GM18511 (cell line): Measurements from ENCODE around the gene CARS2.
"Not testable (repeated sequence)": the region's sequence is repeated elsewhere in the genome, so short reads cannot be mapped to it uniquely, and the experiment has no call there.

ENCODE experiments used
- ATAC-seq: cut with Tn5 transposase; IDR thresholded peaks from one replicate; pipeline ENCODE4 v1.9.1; 2021; ENCODE audit warnings: mild to moderate bottlenecking, moderate library complexity; ENCODE audit not compliant: unreplicated experiment

Gene CARS2

DNA sequence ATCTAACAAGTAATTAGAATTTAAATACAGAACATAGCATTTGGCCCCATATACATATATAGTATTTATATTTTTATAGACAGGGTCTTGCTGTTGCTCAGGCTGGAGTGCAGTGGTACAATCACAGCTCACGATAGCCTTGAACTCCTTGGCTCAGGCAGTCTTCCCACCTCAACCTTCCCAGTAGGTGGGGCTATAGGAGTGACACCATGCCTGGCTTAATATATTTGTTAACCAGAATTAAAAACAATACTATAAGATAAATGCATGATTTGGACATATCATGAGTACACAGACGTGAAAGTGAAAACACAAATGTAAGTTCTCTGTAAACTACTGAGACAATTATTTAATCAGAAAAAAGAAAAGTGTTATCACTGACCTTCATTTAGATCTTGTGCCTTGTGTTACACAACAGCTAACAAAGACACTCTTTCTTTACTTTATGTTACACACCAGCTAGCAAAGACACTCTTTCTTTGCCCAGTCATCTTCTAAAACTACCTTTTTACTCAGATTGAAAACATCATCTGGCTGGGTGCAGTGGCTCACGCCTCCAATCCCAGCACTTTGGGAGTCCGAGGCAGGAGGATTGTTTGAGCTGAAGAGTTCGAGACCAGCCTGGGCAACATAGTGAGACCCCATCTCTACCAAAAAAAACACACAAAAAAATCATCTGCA is 22.6 kb downstream of the CARS2 start:
- ATAC-seq = no peak

DNA sequence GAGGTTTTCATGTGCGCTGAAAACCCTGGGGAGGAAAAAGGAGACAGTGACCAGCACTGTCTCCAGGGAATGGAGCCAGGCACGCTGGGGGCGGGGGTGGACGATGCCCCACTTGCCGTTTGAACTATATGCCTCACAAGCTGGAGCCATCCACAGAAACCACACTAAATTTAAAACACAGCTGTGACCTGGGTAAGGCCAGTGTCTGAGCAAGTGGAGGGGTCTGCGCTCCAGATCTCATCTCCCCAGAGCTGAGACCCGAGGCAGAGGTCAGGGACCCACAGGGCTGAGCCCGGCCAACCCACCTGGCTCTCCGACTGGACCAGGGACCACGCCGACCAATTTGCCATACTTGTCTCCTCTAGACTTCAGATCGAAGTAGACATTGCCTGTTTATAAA is 23.2 kb downstream of the CARS2 start:
- no peak for ATAC-seq

DNA sequence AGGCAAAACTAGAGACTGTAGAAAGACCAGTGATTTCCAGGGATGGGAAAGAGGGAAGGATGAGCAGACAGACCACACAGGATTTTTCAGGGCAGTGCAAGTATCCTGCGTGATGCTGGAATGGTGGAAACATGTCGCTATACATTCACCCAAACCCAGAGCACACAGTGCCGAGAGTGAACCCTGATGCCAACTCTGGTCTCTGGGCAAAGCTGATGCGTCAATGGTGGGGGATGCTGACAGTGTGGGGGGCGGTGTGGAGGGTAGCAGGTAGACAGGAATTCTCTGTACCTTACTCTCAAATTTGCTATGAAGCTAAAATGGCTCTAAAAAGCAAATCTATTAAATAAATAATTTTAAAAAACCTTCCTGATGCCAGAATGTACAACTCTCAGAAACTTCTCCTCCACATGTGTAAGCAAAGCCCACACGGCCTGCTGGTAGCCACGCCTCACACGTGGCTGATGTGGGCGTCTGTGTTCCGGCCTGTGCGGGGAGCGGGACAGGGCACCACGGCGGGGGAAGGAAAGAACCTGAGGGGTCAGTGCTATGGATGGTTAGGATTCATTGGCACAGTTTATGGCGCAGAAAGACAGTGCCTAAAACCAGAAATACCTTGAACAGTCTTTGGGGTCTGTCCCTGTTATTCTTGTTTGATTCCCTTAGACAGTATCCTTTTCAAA is 23.9 kb downstream of the CARS2 start:
- ATAC-seq = no peak

DNA sequence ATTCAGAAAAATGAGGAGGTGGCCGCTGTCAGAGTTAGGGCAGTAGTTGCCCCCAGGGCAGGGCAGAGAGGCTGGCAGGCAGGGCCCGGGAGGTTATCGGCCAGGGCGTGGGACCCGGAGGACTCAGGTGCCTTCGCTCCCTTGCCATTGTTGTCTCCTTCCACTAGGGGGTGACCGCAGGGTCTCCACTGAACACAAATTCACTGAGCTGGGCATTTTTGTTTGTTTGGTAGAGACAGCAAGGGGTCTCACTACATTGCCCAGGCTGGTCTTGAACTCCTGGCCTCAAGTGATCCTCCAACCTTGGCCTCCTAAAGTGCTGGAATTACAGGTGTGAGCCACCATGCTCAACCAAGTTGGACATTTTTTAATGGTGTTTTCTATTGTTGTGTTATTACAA is 25.1 kb downstream of the CARS2 start:
- ATAC-seq = no peak

DNA sequence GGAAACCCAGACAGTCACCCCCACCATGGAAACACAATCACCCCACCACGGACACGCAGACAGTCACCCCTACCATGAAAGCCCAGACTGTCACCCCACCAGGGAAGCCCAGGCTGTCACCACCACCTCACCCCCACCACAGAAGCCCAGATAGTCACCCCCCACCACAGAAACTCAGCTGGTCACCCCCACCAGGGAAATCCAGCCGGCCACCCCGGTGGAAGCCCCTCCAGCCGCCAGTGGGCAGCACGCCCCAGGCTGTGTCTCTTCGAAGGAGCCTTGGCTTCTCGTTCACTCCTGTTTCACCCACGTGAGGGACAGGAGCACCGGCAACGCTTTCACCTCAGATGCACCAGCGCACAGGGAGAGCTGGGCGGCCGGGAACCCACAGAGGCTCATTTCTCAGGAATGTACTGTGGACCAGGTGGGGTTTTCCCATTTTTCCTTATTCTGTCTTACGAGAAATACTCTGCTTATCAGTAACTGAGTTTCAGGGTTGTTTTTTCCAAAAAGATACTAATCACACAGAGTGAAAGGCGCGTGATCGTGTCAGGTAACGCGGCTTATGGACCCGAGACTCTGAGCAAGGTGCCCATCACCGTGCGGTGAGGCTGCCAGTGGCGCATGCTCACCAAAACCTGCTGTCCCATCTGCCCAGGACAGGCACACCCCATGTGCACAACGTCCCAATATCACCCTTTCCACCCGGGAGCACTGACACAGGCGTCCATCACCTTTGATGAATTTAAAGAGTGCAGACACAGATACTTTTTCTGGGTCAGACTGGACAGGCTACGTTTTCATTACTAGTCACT is 28.0 kb downstream of the CARS2 start:
- no peak for ATAC-seq

DNA sequence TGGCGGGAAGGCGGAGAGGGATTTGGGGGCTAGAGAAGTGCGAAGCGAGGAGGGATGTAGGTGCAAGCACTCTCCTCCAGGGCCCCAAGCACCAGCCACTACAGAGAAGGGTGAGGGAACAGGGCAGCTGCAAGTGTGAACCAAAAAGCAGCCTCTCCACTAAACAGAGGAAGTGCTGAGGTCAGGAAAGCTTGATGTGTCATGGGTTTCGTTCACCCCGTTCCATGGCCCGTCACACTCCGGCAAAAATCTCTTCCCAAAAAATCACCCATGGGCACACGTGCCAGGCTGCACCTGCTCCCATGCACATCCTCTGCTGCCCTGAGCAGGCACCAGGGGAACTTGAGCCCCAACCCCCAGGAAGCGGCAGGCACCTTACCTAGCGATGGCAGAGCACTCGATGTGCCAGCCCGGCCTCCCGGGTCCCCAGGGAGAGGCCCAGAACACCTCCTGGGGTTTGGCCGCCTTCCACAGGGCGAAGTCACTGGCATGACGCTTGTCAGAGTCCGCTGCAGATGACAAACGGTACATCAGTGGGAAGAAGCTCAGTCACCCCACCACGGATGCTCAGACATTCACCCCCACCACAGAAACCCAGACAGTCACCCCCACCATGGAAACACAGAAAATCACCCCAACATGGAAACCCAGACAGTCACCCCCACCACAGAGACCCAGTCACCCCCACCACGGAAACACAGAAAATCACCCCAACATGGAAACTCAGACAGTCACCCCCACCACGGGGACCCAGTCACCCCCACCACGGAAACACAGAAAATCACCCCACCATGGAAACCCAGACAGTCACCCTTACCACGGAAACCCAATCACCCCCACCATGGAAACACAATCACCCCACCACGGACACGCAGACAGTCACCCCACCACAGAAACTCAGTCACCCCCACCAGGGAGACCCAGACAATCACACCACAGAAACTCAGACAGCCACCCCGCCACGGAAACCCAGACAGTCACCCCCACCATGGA is 29.0 kb downstream of the CARS2 start:
- peak; percentile 86 for ATAC-seq

DNA sequence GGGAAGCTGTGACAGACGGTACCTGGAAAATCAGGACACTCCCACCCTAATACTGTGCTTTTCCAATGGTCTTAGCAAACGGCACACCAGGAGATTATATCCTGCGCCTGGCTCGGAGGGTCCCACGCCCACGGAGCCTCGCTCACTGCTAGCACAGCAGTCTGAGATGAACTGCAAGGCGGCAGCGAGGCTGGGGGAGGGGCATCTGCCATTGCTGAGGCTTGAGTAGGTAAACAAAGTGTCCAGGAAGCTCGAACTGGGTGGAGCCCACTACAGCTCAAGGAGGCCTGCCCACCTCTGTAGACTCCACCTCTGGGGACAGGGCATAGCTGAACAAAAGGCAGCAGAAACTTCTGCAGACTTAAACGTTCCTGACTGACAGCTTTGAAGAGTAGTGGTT is 36.1 kb downstream of the CARS2 start:
- ATAC-seq = not testable (repeated sequence)

DNA sequence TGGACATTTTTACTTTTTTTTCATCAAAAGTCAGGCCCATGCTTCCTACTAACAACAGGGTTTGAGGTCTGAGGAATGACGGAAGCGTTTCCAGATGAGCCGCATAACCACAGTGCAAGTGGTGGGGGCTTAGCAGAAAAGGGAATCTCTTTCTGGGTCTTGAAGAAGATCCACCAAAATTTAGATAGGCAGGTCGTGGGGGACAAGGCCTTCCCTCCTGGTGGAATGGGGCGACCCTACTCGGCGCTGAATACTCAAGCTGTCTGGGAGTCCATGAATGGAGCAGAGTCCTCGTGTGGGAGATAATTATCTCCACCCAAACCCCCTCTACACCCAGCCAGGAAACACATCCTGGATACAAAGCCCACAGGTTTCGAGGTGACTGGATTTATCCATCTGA is 36.9 kb downstream of the CARS2 start:
- no peak for ATAC-seq

DNA sequence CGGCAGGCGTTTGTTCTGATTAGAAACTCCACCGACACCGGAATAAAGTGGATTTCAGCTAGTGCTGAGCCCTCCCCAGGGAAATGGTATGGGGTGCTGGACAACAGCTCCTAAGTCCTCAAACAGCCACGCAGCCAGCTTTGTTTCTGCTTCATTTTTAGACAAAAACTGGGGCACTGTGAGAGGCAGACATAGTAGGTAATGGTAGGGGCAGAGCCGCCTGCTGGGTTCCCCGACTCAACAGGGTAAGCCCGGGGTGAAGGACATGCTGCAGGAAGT is 39.7 kb downstream of the CARS2 start:
- ATAC-seq = peak; percentile 26

DNA sequence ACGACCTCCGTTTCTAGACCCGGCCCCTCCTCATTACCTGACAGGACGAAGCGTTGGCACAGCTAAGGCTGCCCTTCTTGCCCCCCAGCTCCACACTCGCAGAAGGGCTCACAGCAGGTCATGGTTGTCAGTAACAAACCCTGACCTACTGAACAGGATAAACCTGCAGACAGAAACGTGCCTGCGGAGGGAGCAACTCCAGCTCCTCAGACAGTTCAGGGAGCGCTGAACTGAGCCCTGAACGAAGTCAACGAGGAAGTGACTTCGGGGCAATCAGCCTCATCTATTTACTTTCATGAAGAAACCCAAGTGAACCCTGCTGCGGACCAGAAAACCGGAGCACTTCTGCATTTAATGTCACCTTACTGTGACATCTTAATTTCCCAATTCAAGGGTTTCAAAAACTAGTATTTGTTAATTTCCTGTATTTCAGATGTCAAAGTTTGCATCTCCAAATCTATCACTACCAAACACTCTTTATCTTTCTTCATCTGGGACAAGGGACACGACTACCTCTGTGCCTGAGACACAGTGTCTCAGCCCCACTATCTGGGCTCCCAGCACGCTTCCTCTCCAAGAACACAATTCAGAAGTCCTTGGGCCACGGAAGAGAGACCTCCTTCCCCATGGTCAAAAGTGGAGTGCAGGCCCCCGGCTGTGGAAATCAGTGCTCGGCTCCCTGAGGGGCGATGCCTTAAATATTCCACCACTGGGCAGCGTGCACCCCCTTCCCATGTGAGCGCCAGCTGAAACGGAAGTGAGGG is 40.2 kb downstream of the CARS2 start:
- ATAC-seq = peak; percentile 67

DNA sequence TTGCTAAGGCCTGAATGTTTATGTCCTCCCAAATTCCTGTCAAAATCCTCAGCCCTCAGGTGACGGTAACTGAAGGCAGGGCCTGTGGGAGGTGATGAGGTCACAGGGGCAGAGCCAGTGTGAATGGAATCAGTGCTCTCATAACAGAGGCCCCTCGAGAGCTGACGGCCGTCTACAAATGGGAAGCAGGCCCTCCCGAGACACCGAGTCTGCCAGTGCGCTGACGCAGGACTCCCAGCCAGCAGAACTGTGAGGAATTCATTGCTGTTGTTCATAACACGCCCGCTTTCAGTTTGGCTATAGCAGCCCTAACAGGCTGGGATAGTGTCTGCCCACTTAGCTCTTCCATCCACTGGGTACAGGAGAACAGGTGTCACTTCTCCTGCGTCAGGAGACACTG is 41.2 kb downstream of the CARS2 start:
- ATAC-seq = no peak

DNA sequence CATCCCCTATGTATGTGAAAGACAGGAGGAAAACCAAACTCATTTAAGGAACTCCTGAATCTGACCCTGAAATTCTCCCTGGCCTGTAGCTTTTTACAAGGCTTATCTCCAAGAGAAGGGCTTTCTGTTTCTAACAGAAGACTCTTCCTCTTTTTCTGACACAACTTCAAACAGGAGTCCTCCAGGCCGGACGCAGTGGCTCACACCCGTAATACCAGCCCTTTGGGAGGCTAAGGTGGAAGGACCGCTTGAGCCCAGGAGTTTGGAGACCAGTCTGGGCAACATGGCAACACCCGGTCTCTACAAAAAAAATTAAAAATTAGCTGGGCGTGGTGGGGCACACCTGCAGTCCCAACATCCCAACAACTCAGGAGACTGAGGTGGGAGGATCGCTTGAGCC is 41.9 kb downstream of the CARS2 start:
- no peak for ATAC-seq

DNA sequence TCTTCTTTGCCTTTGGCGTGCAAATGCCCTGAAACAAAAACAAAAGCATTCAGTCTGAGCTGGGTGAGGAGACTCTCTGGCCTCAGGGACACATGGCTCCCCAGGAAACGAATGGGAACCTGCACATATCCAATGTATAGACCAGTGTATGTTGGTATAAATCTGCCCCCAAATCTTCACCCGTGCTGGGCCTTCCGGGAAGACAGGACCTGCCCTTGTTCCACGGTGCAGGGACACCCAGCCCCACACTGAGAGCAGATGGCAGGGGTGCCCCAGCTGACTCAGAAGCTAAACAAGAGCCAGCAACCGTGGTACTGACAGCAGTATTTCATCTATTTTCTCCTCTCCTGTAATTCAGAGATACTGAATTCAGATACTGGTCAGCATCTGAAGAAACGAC is 42.4 kb downstream of the CARS2 start:
- ATAC-seq = no peak

DNA sequence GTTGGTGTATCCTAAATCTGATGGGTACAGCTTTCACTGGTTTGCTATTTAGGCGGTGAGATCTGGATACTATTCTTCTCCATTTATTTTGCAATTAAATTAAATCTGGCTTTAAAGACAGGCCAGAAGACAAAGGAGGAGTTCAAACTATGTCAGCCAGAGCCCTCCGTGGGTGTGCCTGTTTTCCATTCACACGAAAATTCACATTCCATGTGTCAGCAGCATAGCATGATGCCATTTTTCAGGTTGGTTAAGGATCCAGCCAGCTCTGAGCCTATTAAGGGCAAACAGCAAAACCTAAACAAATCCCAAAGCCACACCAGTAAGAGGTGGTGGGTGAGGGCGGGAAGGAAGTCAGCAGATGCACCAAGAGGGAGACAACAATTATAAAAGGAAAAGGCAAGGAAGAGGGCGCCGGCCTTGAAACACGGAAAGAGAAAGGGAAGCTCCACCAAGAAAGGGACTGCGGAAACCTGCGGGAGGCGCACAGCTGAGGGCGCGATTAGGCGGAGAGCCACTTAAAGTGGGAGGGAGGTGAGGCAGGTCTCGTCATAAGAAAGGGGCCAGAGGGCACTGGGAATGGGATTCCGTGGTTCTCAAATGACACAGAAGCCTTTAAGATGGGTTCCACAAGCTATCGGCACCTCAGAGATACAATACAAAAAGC is 43.0 kb downstream of the CARS2 start:
- no peak for ATAC-seq

DNA sequence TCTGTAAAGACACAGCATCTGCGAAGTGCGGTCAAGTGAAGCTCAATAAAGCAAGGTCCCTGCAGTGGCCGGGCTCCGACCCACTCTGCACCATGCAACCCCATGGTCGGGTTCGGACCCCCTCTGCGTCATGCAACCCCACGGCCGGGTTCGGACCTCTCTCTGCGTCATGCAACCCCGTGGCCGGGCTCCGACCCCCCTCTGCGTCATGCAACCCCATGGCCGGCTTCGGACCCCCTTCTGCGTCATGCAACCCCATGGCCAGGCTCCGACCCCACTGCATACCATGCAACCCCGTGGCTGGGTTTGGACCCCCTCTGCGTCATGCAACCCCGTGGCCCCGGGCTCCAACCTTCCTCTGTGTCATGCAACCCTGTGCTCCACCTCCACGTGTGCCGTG is 43.8 kb downstream of the CARS2 start:
- no peak for ATAC-seq

DNA sequence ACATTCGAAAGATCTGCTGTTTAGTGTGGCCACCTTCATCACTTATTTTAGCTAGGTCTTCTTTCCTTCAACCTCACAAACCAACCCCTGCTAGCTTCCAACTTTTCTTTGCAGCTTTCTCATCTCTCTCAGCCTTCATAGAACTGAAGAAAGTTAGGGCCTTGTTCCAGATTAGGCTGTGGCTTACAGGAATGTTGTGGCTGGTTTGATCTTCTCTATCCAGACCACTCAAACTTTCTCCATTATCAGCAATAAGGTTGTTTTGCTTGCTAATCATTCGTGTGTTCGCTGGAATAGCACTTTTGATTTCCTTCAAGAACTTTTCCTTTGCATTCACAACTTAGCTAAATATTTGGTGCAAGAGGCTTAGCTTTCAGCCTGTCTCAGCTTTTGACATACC is 44.7 kb downstream of the CARS2 start:
- ATAC-seq = no peak

DNA sequence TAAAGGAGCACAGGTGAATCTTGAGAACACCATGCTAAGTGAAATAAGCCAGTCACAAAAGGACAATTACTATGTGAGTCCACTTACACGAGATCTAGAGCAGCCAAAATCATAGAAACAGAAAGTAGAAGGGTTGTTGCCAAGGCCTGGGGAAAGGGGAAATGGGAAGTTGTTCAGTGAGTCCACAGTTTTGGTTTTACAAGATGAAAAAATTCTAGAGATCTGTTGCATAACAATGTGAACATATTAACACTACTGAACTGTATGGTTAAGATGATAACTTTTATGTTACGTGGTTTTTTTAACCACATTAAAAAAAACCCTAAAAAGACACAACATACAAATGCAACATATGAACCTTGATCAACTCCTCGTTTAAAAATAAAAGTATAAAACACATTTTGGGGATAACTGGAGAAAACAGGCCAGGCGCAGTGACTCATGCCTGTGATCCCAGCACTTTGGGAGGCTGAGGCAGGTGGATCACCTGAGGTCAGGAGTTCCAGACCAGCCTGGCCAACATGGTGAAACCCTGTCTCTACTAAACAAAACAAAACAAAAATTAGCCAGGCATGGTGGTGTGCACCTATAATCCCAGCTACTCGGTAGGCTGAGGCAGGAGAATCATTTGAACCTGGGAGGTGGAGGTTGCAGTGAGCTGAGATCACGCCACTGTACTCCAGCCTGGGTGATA is 47.6 kb downstream of the CARS2 start:
- ATAC-seq = peak; percentile 82

DNA sequence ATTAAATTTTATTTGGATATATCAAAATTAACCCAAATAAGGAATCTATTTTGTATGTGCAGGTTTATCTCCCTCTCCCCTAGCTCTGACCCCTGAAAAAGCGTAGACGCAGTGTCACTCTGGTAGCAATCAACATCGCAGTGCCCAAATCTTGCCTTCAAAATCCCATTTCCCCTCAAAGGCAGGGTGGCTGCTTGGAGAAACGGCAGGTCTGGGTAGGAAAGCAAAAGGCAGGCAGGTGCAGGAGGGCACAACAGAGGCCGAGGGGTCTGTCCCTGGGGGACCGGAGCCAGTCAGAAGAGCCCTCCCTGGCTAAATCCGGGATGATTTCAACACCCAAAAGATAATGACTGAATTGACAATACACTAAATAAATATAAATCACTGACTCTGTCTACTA is 48.7 kb downstream of the CARS2 start:
- no peak for ATAC-seq

DNA sequence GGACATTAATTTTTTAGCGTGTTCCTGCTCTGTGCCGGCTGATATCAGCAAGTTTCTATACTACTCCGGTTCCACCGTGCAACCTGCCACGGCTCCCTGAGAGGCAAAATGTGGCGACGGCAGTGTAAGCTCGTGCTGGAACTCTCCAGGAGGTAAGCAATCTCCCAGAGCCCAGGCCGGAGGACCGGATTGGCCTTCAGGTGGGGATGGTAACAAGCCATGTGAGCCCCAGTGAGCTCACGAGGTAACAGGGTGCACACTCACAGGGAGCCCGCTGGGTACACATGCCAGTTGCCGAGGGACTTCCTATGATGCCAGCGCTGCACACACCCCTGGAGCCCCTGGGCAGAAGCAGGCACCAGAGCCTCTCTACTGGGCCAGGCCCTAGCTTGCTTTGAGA is 52.1 kb downstream of the CARS2 start:
- ATAC-seq = no peak
